ENCODE data around the gene RFNG.

RFNG gene

DNA sequence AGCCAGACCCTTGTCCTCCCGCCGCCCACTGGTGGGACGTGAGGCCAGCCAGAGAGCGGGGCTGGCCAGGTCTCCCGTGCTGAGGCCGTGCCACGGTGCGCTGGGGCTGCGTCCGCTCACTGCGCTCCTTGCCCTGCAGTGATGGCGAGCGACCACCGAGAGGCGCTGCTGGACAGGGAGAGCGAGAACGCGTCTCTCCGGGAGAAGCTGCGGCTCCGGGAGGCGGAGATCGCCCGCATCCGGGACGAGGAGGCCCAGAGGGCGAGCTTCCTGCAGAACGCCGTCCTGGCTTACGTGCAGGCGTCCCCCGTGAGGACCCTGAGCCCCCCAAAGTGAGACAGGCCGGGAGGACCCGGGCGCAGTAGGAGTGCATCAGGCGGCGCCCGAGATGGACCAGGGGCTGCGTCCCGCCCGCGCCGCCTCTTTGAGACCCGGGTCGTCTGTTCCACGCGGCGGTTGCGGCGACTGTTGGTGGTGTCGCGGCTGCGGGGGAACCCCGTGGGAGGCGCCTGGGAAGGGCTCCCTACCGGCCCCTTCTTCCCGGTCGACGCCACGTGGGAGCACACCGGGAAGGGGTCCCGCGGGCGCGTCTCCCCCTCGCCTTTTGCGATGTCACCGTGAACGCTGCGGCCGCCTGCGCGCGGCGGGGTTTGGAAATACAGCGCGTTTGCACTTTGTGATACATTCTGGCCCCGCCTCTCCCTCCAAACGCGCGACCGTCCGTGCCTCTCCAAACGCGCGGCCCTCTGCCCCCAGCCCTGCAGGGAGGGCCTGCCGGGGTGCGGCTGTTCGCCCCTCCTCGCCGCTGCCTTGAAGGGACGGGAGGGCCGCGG is 20.9 kb downstream of the RFNG start:
- Histone ChIP-seq H3K4me1 (ENCODE audit: control insufficient read depth, insufficient read depth, low read length) (peaks cover 7% of the 10 kb centered on the region; the same call in 1 of the 2 replicates), H3K27ac (ENCODE audit: low read depth, low read length) (no peak overlapping the region), H3K9me3 (ENCODE audit: control insufficient read depth, insufficient read depth, low read length) (no peaks in the 10 kb centered on the region), H3K9ac (ENCODE audit: low read depth, low read length) (no peak overlapping the region), H3K4me3 (ENCODE audit: low read depth, low read length) (peak overlapping the region; percentile 66), H3K27me3 (ENCODE audit: control insufficient read depth, insufficient read depth, low read length) (no peaks in the 10 kb centered on the region), H3K36me3 (ENCODE audit: control insufficient read depth, insufficient read depth, low read length) (peaks cover 36% of the 10 kb centered on the region)

DNA sequence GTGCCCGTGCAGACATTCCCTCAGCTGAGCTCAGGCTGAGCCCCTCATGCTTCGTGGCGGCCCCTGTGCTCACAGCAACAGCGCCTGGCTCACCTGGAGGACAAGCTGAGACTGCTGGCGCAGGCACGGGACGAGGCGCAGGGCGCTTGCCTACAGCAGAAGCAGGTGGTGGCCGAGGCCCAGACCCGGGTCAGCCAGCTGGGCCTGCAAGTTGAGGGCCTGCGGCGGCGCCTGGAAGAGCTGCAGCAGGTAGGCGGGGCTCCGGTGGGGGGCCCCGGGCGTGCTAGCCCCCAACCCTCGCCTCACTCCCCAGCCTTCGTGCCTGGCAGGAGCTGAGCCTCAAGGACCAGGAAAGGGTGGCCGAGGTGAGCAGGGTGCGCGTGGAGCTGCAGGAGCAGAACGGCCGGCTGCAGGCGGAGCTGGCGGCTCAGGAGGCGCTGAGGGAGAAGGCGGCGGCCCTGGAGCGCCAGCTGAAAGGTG is 21.6 kb downstream of the RFNG start:
- H3K27ac ChIP-seq (ENCODE audit: low read depth, low read length), result no peak overlapping the region
- H3K36me3 ChIP-seq (ENCODE audit: control insufficient read depth, insufficient read depth, low read length), result peaks cover 29% of the 10 kb centered on the region
- H3K4me1 ChIP-seq (ENCODE audit: control insufficient read depth, insufficient read depth, low read length), result peaks cover 7% of the 10 kb centered on the region; the same call in 1 of the 2 replicates
- no peak overlapping the region for H3K9ac ChIP-seq (ENCODE audit: low read depth, low read length)
- H3K9me3 ChIP-seq (ENCODE audit: control insufficient read depth, insufficient read depth, low read length), result no peaks in the 10 kb centered on the region
- H3K27me3 ChIP-seq (ENCODE audit: control insufficient read depth, insufficient read depth, low read length), result no peaks in the 10 kb centered on the region
- H3K4me3 ChIP-seq (ENCODE audit: low read depth, low read length), result peak overlapping the region; percentile 66; the same call in 1 of the 2 replicates

DNA sequence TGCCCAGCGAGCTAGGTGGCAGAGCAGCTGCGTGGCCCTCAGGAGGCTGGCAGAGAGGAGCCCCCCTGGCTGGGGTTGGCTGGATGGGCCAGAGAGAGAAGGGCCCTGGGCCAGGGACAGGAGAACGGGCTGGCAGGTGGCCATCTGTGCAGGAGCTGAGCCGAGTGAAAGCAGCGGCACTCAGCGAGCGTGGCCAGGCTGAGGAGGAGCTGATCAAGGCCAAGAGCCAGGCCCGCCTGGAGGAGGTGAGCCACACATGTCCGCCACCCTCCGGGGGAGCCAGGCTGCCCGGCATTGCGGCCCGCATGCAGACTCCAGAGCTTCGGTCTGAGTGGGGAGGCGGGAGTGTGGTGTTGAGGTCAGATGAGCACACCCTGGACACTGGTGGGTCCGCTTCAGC is 22.2 kb downstream of the RFNG start:
- no peak overlapping the region for H3K27ac ChIP-seq (ENCODE audit: low read depth, low read length)
- H3K4me1 ChIP-seq (ENCODE audit: control insufficient read depth, insufficient read depth, low read length), result peaks cover 7% of the 10 kb centered on the region; the same call in 1 of the 2 replicates
- H3K4me3 ChIP-seq (ENCODE audit: low read depth, low read length), result no peak overlapping the region
- no peaks in the 10 kb centered on the region for H3K9me3 ChIP-seq (ENCODE audit: control insufficient read depth, insufficient read depth, low read length)
- H3K9ac ChIP-seq (ENCODE audit: low read depth, low read length), result no peak overlapping the region
- peaks cover 29% of the 10 kb centered on the region for H3K36me3 ChIP-seq (ENCODE audit: control insufficient read depth, insufficient read depth, low read length)
- no peaks in the 10 kb centered on the region for H3K27me3 ChIP-seq (ENCODE audit: control insufficient read depth, insufficient read depth, low read length)

DNA sequence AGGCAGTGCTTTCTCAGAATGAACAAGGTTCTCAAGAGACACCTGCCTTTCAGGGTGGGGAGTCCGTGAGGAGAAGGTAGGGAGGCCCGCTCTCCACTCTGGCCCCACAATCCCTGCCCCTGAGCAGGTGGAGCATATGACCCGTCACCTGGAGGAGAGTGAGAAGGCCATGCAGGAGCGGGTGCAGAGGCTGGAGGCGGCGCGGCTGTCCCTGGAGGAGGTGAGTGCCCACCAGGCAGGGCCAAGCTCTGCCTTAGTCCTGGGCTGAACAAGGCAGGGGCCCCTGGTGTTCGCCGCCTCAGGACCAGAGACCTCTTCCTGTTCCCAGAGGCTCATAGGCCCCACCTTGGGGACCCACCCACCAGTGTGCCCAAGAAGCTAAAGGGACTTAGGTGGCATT is 22.6 kb downstream of the RFNG start:
- no peak overlapping the region for H3K9ac ChIP-seq (ENCODE audit: low read depth, low read length)
- H3K36me3 ChIP-seq (ENCODE audit: control insufficient read depth, insufficient read depth, low read length), result peaks cover 29% of the 10 kb centered on the region
- H3K4me3 ChIP-seq (ENCODE audit: low read depth, low read length), result no peak overlapping the region
- H3K27me3 ChIP-seq (ENCODE audit: control insufficient read depth, insufficient read depth, low read length), result no peaks in the 10 kb centered on the region
- no peak overlapping the region for H3K27ac ChIP-seq (ENCODE audit: low read depth, low read length)
- peaks cover 7% of the 10 kb centered on the region; the same call in 1 of the 2 replicates for H3K4me1 ChIP-seq (ENCODE audit: control insufficient read depth, insufficient read depth, low read length)
- H3K9me3 ChIP-seq (ENCODE audit: control insufficient read depth, insufficient read depth, low read length), result no peaks in the 10 kb centered on the region

DNA sequence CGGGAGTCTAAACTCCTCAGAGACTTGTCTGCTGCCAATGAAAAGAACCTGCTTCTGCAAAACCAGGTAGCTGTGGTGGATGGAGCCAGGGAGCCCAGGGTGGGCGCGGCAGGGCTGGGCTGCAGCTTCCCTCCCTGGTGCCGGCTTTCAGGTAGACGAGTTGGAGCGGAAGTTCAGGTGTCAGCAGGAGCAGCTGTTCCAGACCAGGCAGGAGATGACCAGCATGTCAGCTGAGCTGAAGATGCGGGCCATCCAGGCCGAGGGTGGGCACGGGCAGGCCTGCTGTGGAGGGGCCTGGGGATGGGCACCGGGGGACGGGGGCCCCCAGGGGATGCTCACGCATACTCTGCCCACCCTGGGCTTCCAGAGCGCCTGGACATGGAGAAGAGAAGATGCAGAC is 23.4 kb downstream of the RFNG start:
- peaks cover 7% of the 10 kb centered on the region; the same call in 1 of the 2 replicates for H3K4me1 ChIP-seq (ENCODE audit: control insufficient read depth, insufficient read depth, low read length)
- no peak overlapping the region for H3K27ac ChIP-seq (ENCODE audit: low read depth, low read length)
- H3K36me3 ChIP-seq (ENCODE audit: control insufficient read depth, insufficient read depth, low read length), result peaks cover 29% of the 10 kb centered on the region
- no peak overlapping the region for H3K4me3 ChIP-seq (ENCODE audit: low read depth, low read length)
- H3K9ac ChIP-seq (ENCODE audit: low read depth, low read length), result no peak overlapping the region
- H3K9me3 ChIP-seq (ENCODE audit: control insufficient read depth, insufficient read depth, low read length), result no peaks in the 10 kb centered on the region
- no peaks in the 10 kb centered on the region for H3K27me3 ChIP-seq (ENCODE audit: control insufficient read depth, insufficient read depth, low read length)

DNA sequence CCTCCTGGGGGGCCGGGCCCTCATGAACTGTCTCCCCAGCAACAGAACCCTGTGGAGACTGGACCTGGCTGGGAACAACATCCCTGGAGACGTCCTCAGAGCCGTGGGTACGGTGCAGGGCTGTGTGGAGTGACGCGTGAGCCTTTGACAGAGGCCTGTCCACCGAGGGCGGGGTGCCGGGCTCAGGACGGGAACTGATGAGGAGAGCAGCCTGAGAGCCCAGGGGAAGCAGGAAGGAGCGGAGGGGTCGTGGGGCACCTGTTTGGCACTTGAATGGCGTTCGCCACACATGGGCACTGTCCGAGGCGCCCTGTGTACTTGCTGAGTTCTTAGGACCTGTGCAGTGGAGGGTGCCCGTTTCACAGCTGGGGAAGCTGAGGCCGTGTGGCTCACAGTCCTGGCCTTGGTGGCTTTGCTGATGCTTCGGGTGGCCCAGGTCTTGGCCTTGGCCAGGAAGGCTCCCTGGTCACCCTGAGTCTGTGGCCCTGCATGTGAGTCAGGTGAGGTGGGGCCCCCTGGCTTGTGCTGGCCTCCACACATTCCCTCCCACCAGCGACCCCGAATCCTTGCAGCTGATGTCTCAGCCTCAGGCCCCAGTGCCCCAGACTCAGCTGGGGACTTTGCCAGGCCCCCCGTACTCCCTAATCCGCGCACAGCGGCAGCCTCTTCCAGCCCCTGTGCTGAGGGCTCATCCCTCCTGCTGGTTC is 26.1 kb downstream of the RFNG start:
- Histone ChIP-seq H3K4me3 (ENCODE audit: low read depth, low read length) (no peak overlapping the region), H3K4me1 (ENCODE audit: control insufficient read depth, insufficient read depth, low read length) (0 out of 2 replicates have a peak, but pooled peaks cover 5% of the 10 kb centered on the region), H3K36me3 (ENCODE audit: control insufficient read depth, insufficient read depth, low read length) (peaks cover 29% of the 10 kb centered on the region), H3K9me3 (ENCODE audit: control insufficient read depth, insufficient read depth, low read length) (no peaks in the 10 kb centered on the region), H3K9ac (ENCODE audit: low read depth, low read length) (no peak overlapping the region), H3K27ac (ENCODE audit: low read depth, low read length) (no peak overlapping the region), H3K27me3 (ENCODE audit: control insufficient read depth, insufficient read depth, low read length) (no peaks in the 10 kb centered on the region)

DNA sequence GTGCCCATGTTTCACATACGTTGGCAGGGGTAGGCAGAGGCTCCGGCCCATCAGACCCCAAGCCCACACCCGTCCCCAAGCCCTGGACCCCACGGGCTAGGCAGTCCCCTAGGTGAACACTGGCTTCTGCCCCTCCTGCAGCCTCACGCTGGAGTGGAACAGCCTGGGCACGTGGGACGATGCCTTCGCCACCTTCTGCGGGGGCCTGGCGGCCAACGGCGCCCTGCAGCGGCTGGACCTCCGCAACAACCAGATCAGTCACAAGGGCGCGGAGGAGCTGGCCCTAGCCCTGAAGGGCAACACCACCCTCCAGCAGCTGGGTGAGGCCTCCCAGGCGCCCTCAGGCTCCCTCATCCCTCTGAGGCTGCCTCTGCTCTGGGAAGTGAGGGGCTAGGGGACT is 26.8 kb downstream of the RFNG start:
- no peaks in the 10 kb centered on the region for H3K27me3 ChIP-seq (ENCODE audit: control insufficient read depth, insufficient read depth, low read length)
- 0 out of 2 replicates have a peak, but pooled peaks cover 5% of the 10 kb centered on the region for H3K4me1 ChIP-seq (ENCODE audit: control insufficient read depth, insufficient read depth, low read length)
- H3K9me3 ChIP-seq (ENCODE audit: control insufficient read depth, insufficient read depth, low read length), result no peaks in the 10 kb centered on the region
- H3K36me3 ChIP-seq (ENCODE audit: control insufficient read depth, insufficient read depth, low read length), result peaks cover 29% of the 10 kb centered on the region
- H3K4me3 ChIP-seq (ENCODE audit: low read depth, low read length), result no peak overlapping the region
- no peak overlapping the region for H3K9ac ChIP-seq (ENCODE audit: low read depth, low read length)
- H3K27ac ChIP-seq (ENCODE audit: low read depth, low read length), result no peak overlapping the region

DNA sequence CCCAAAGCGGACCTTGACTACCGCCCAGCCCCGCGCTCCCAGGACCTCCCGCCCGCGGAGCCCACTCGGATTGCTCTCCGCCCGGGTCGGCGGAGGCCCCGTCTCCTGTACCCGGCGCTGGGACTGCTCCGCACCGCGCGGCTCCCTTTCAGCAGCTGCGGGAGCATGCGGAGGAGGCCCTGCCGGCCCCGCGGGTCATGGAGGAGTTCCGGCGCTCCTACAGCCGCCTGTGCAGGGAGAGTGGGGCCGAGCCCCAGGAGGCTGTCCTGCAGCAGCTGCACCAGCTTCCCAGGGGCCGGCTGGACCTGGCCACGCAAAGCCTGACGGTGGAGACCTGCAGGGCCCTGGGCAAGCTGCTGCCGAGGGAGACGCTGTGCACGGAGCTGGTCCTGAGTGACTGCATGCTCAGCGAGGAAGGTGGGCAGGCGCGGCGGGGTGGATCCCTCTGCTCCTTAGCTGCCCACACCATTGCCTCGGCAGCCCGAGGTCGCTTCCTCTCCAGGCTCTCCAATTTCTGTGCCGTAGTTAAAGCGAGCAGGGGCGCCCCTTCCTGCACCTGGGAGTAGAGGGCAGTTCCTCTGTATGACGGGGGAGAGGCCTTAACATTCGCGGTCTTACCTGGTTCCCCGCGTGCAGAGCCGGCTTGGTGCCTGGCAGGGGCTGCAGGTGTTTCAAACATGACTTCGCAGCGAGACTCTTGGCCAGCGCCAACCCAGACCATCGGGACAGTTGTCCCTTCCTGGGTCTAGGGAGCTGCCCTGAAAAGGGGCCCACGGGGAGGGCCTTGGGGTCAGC is 28.0 kb downstream of the RFNG start:
- Histone ChIP-seq H3K9ac (ENCODE audit: low read depth, low read length) (peak overlapping the region; percentile 72), H3K27me3 (ENCODE audit: control insufficient read depth, insufficient read depth, low read length) (no peaks in the 10 kb centered on the region), H3K9me3 (ENCODE audit: control insufficient read depth, insufficient read depth, low read length) (no peaks in the 10 kb centered on the region), H3K27ac (ENCODE audit: low read depth, low read length) (no peak overlapping the region), H3K36me3 (ENCODE audit: control insufficient read depth, insufficient read depth, low read length) (peaks cover 25% of the 10 kb centered on the region), H3K4me3 (ENCODE audit: low read depth, low read length) (peak overlapping the region; percentile 74), H3K4me1 (ENCODE audit: control insufficient read depth, insufficient read depth, low read length) (0 out of 2 replicates have a peak, but pooled peaks cover 5% of the 10 kb centered on the region)

DNA sequence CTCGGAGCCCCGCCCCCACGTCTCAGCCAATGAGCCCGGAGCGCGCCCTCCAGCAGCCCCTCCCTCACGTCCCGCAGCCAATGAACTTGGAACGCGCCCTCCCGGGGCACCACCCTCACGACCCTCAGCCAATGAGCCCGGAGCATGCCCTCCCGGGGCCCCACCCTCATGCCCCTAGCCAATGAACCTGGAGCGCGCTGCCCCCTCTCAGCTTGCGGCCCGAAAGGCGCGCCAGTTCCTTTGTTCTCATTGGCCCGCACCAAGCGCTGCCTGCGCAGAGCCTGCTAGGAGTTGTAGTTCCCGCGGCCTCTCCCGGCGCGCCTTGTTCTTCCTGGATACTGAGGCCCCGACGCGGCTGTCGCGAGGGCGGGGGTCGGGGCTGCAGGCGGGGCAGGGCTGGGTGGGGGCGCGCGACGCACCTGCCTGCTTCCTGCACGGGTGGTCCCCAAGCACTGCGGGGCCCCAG is 28.6 kb downstream of the RFNG start, which contains the start of gene LRRC45:
Gene LRRC45, plus strand, starts transcription at position 325 of the 466 bp plus-strand sequence. CDS start 339 bp downstream, outside the sequence.
- Histone ChIP-seq H3K27ac (ENCODE audit: low read depth, low read length) (peak within 1 kb of the TSS; percentile 35), H3K9ac (ENCODE audit: low read depth, low read length) (peak within 1 kb of the TSS; percentile 85), H3K27me3 (ENCODE audit: control insufficient read depth, insufficient read depth, low read length) (no peaks in the 10 kb centered on the region), H3K4me1 (ENCODE audit: control insufficient read depth, insufficient read depth, low read length) (0 out of 2 replicates have a peak, but pooled peaks cover 5% of the 10 kb centered on the region), H3K9me3 (ENCODE audit: control insufficient read depth, insufficient read depth, low read length) (no peaks in the 10 kb centered on the region), H3K36me3 (ENCODE audit: control insufficient read depth, insufficient read depth, low read length) (peaks cover 24% of the 10 kb centered on the region), H3K4me3 (ENCODE audit: low read depth, low read length) (peak within 1 kb of the TSS; percentile 95)

DNA sequence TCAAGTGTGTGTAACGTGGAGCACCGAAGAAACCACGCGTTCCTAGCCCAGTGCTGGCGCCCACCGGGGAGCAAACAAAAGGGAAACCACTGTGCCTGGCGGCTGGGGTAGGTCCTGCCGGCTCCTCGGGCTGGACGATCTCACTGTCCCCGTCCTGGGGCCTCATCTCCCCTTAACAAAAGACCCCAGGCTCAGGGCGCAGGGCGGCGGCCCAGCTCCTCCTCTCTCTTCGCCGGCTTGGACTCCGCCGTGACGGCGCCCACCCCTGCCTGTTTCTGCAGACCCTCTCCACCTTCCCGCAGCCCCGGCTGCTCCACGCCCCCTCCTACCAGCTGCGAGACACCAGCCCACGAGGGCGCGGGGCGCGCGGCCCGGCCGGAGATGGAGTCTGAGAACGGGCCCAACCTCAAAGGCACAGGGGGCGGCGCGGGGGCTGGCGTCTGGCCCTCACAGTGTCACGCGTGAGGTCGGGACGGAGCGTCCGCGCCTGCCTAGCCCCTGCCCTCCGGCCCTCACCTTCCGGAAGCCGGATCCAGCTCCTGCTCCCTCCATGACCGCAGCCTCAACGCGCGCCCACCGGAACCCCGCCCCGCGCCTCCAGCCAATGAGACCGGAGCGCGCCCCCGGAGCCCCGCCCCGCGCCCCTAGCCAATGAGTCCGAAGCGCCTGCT is 29.2 kb downstream of the RFNG start, which contains the start of gene CENPX:
Gene CENPX, minus strand, starts transcription at position 569 of the 671 bp plus-strand sequence. Its CDS starts 17 bp downstream, at position 552.
- Histone ChIP-seq H3K9me3 (ENCODE audit: control insufficient read depth, insufficient read depth, low read length) (no peaks in the 10 kb centered on the region), H3K4me3 (ENCODE audit: low read depth, low read length) (peak within 1 kb of the TSS; percentile 95), H3K4me1 (ENCODE audit: control insufficient read depth, insufficient read depth, low read length) (0 out of 2 replicates have a peak, but pooled peaks cover 5% of the 10 kb centered on the region), H3K27ac (ENCODE audit: low read depth, low read length) (peak within 1 kb of the TSS; percentile 35), H3K9ac (ENCODE audit: low read depth, low read length) (peak within 1 kb of the TSS; percentile 85), H3K36me3 (ENCODE audit: control insufficient read depth, insufficient read depth, low read length) (peaks cover 18% of the 10 kb centered on the region), H3K27me3 (ENCODE audit: control insufficient read depth, insufficient read depth, low read length) (no peaks in the 10 kb centered on the region)

Measured in HUES48 (cell line).